HEK293T (cell line): ENCODE data around the gene ANKRD12.

Experiments used
- ARNT ChIP-seq: fragments of 450-650 bp; IDR thresholded peaks from 2 replicates; pipeline ENCODE4 v1.6.1; 2017; ENCODE audit warnings: mild to moderate bottlenecking
- BHLHE40 ChIP-seq: fragments of 450-650 bp; IDR thresholded peaks from 2 replicates; pipeline ENCODE4 v1.6.1; 2016; ENCODE audit warnings: mild to moderate bottlenecking, moderate library complexity, borderline replicate concordance
- ELF4 ChIP-seq: fragments of 450-650 bp; IDR thresholded peaks from 2 replicates; pipeline ENCODE4 v1.6.1; 2017; ENCODE audit warnings: antibody characterized with exemption
- FOXA1 ChIP-seq: fragments of 450-650 bp; IDR thresholded peaks from 2 replicates; pipeline ENCODE4 v1.6.1; 2016; ENCODE audit warnings: mild to moderate bottlenecking
- FOXK2 ChIP-seq: fragments of 450-650 bp; IDR thresholded peaks from 2 replicates; pipeline ENCODE4 v1.6.1; 2016; ENCODE audit warnings: mild to moderate bottlenecking
- FOXM1 ChIP-seq: fragments of 450-650 bp; IDR thresholded peaks from 2 replicates; pipeline ENCODE4 v1.6.1; 2017; ENCODE audit warnings: mild to moderate bottlenecking, borderline replicate concordance
- NFRKB ChIP-seq: fragments of 450-650 bp; IDR thresholded peaks from 2 replicates; pipeline ENCODE4 v1.6.1; 2016; ENCODE audit warnings: mild to moderate bottlenecking, moderate library complexity
- SP1 ChIP-seq: fragments of 450-650 bp; IDR thresholded peaks from 2 replicates; pipeline ENCODE4 v1.6.1; 2017
- SUZ12 ChIP-seq: fragments of 450-650 bp; IDR thresholded peaks from 2 replicates; pipeline ENCODE4 v1.6.1; 2016; ENCODE audit warnings: mild to moderate bottlenecking
- TARDBP ChIP-seq: fragments of 450-650 bp; IDR thresholded peaks from 2 replicates; pipeline ENCODE4 v1.6.1; 2016
- ZNF384 ChIP-seq: fragments of 450-650 bp; IDR thresholded peaks from 2 replicates; pipeline ENCODE4 v1.6.1; 2016
- TF ChIP-seq, protein P1 (sequence below): fragments of 450-650 bp; IDR thresholded peaks from 2 replicates; pipeline ENCODE4 v1.6.1; 2016

DNA sequence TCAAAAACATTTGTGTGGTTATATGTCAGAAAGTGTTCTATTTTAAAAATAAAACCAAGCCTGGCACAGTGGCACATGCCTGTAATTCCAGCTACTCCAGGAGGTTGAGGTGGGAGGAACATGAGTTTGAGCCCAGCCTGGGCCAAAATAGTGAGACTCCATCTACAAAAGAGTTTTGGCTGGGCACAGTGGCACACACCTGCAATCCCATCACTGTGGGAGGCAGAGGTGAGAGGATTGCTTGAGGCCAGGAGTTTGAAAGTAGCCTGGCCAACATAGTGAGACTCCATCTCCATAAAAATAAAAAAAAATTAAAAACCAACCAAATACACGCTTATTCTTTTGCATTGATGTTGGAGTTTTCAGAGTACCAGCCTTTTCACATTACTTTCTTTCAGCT is 9.6 kb downstream of the ANKRD12 start:
- TF ChIP-seq FOXM1 (no peak), TARDBP (no peak), SUZ12 (no peak), ARNT (no peak), SP1 (no peak), FOXA1 (no peak), NFRKB (no peak), BHLHE40 (no peak), ELF4 (no peak), ZNF384 (no peak), FOXK2 (no peak)
- TF ChIP-seq, protein P1, sequence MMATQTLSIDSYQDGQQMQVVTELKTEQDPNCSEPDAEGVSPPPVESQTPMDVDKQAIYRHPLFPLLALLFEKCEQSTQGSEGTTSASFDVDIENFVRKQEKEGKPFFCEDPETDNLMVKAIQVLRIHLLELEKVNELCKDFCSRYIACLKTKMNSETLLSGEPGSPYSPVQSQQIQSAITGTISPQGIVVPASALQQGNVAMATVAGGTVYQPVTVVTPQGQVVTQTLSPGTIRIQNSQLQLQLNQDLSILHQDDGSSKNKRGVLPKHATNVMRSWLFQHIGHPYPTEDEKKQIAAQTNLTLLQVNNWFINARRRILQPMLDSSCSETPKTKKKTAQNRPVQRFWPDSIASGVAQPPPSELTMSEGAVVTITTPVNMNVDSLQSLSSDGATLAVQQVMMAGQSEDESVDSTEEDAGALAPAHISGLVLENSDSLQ, result no peak
